Stimulated activated naive CD8-positive, alpha-beta T cell treated with anti-CD3 and anti-CD28 coated beads, Interleukin-15, Interleukin-2, amounts not matched to agents 100 U/mL and 50 U/mL, for 24 hours (primary cell): ENCODE data around the gene TRPV5.
"Not testable (repeated sequence)": the region's sequence is repeated elsewhere in the genome, so short reads cannot be mapped to it uniquely, and the experiment has no call there.

ENCODE experiments used
- ATAC-seq: fragments of 150-1000 bp; cut with Tn5 transposase; one replicate; pipeline ENCODE4 v1.10.0; 2021
- DNase-seq: peaks from one replicate; pipeline ENCODE4 v3.0.0; 2021

The TRPV5 gene

DNA sequence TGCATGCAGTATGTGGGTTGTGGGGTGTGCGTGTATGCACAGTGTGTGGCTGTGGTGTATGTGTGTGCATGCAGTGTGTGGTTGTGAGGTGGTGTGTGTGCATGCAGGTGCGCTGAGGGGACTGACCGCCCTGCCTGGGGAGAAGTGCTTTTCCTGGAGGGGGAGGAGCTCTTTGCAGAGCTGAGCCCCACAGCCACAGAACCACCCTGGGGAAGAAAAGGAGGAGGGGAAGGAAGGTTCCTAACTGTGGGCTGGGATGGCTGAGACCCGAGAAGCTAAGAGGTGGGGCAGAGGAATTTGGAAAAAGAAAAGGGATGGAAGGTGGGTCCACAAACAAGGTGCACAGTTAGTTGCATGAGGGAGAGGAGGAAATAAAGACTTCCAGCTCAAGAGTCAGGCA, at the start of gene TRPV5:
TRPV5 (minus strand) TSS at position 123 of the 400 bp plus-strand sequence. CDS start 287 bp downstream, outside the sequence.
- DNase-seq (no peak), ATAC-seq (no peak)

DNA sequence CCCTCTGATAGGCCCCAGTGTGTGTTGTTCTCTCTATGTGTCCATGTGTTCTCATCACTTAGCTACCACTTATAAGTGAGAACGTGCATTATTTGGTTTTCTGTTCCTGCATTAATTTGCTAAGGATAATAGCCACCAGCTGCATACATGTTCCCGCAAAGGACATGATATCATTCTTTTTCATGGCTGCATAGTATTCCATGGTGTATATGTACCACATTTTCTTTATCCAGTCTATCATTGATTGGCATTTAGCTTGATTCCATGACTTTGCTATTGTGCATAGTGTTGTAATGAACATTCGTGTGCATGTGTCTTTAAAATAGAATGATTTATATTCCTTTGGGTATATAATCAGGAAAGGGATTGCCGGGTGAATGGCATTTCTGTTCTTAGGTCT, 44.9 kb upstream of the TRPV5 start:
- ATAC-seq, DNase-seq: not testable (repeated sequence)

DNA sequence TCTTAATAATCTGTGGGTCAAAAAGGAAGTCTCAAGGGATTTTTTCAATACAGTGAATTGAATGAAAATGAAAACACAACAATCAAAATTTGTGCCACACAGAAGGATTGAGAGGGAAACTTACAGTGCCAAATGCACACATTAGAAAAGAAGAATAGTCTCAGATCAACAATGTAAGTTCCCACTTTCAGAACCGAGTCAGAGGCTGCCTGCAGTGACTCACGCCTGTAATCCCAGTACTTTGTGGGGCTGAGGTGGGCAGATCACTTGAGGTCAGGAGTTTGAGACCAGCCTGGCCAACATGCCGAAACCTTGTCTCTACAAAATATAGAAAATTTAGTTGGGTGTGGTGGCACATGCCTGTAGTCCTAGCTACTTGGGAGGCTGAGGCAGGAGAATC, 41.1 kb upstream of the TRPV5 start:
- ATAC-seq, result no peak
- DNase-seq, result no peak

DNA sequence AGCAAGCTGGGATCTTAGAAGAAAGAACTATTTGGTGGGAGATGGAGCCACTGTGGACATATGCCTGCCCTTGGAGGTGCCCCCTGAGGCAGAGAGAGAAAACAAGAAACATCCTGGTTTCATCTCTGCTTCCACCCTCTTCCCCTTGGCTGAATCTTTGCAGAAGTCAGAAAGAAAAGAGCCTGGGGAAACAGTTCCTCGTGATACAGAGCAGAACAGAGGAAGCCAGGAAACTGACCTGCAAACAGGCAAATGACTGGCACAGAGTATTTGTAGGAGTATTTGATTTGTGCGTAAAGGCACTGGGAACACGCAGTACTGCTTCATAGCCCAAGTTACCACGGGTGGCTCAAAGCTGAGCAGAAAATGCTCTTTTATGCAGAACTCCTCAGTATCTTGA, 35.6 kb upstream of the TRPV5 start:
- no peak for ATAC-seq
- DNase-seq, result no peak

DNA sequence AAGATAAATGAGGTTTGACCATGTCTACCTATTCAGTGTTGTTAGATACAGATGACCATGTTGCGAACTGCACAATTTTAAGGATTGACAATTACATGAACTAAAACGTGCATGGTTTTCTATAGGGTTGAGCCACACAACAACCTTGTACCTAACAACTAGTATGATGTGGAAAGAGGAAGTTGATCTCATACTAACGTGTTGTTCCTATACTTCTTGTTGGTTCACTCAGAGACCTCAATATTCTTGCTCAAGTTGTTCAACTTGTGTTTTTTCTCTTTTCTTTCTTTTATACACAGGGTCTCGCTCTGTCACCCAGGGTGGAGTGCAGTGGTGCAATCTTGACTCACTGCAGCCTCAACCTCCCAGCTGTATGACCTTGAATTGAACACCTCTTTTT, 34.7 kb upstream of the TRPV5 start:
- ATAC-seq (no peak), DNase-seq (no peak)

DNA sequence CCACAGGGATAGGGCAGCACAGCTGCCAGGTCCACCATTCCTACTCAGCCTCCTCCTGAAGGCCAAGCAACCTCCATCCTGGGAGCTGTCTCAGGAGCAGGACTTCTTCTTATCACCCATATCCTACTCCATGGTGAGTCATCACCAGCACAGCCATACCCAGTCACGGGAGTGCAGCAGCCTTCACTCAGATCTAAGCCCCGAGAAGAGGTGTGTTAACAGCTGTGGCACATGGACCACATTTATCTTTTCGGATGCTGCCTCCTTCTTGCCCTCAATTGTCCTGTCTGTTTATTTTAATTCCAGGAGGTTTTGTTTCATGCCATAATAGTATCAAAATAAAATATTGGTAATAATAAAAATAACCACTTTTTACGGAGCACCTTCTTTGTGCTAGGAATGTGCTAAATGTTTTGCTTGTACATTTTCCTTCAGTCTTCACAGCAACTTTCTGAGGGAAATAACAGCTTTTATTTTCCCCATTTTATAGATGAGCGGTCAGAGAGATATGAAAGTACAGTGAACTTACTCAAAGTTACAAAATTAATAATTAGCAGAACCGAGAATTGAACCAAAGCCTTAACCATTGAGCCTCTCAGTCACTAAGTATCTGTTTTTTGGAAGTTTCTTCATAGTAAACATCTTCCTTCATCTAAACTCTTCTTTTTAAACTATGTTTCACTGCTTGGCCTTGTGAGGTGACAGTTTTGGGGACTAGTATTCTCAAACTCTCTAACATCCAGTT, 31.1 kb upstream of the TRPV5 start:
- no peak for ATAC-seq
- no peak for DNase-seq

DNA sequence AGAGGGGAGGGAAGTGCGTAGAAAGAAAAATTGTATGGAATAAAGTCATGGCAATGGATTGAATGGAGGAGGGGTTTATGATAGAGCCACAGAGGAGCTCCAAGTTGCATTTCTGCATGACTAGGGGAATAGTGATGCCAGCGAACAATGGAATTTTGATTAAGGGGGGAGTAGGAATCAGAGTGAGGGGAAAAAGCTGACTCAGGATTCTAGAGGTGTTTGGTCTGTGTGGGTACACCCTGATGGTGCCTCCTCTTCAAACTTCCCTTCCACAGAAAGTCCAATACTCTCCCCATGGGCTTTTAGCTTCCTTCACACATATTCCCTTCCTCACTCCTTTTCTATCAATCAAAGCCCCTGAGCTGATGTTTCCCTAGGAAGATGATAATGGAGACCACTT, 30.4 kb upstream of the TRPV5 start:
- DNase-seq, result no peak
- ATAC-seq, result no peak

GRCh38 chr7:142962991-142963390, 29.4 kb upstream of the TRPV5 start:
- ATAC-seq, result no peak
- no peak for DNase-seq

- DNase-seq, result no peak
- ATAC-seq, result no peak
Measured at GRCh38 chr7:142961973-142962926, 28.7 kb upstream of the TRPV5 start, which contains the start of gene KEL. Gene KEL, minus strand, starts transcription at chr7:142962363. Its CDS starts 157 bp downstream, at chr7:142962206.

DNA sequence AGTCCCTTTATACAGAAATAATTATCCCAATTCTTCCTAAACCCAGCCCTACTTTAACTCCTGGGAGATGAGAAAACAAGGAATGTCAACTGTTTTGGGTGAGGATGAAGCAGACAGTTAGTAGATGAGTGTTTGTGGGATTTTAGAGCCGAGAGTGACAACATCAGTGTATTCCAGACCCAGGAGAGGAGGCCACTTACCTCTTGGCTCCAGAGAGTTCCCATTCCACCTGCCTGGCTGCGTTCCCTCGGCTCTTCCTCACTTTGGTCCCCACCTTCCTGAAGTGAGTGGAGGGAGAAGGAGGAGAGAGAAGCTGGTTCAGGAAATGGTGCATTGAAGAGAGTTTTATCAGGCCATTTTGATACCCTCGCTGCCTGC, 28.0 kb upstream of the TRPV5 start:
- ATAC-seq (no peak), DNase-seq (no peak)

GRCh38 chr7:142960955-142961512, 27.5 kb upstream of the TRPV5 start:
- no peak for DNase-seq

GRCh38 chr7:142959202-142959601, 25.7 kb upstream of the TRPV5 start:
- ATAC-seq, result no peak
- DNase-seq, result no peak

More at GRCh38 chr7:142960955-142961512, 27.5 kb upstream of the TRPV5 start:
- no peak for ATAC-seq

DNA sequence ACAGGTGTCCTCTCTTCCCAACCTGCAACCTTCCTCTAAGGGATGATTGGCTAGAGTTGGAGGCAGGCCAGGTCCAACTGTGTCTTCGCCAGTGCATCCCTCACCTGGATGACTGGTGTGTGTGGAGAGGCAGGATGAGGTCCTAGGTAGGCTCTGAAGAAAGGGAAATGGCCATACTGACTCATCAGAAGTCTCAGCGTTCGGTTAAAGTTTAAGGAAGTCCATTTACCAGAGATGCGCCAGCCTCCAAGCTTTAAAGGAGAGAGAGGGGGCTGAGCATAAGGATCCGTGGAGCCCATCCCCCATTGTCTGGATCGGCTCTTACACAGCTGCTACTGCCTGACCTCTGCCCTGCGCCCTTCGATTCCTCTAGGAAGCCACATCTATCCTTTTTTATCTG, 24.2 kb upstream of the TRPV5 start:
- ATAC-seq, result no peak
- DNase-seq, result no peak

DNA sequence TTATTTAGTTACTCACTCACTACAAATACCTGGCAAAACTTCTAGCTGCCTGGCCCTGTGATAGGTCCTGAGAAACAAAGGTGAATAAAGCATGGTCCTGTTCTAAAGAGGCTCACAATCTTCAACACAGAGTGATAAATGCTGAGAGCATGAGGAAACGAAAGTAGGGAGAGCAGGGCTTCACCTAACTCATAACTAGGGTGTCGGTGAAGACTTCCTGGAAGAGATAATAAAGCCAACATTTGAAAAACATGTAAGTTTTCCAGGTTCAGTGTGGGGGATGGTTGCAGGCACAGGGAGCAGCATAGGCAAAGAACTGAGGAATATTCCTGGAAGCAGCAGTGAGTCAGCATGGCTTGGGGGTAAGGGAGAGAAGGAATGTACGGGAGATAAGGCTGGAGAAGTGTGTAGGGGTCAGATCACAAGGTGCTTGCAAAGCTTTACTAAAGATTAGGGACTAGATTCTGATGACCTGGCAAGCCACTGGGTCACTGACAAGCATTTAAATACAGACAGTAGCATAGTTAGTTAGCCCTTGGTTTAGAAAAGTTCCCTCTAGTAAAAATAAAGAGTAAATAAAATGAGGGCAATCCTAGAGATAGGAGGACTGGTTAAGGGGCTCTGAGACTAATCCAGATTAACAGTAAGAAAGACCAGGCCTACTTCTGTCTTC, 23.5 kb upstream of the TRPV5 start:
- DNase-seq, result no peak
- ATAC-seq, result no peak

- DNase-seq (no peak), ATAC-seq (no peak)
Measured at GRCh38 chr7:142954680-142955268, 21.2 kb upstream of the TRPV5 start.

DNA sequence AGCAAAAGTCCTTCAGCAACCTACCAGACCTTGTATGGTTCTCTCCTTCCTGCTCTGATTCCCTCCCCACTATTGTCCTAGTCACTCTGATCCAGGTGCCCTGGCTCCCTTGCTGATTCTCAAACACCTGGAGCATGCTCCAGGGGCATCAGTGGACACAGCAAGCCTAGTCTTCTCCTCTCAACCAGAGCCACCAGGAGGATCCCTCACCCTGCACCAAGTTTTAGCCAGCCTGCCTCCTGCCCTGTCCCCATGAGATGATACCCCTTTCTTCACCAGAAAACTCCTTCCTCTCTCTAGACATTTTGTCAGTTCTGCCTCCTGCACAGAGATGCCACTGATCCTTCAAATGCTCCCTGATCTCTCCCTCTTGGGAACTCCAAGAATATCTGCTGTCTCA, 16.7 kb upstream of the TRPV5 start:
- ATAC-seq, result no peak
- DNase-seq, result no peak

DNA sequence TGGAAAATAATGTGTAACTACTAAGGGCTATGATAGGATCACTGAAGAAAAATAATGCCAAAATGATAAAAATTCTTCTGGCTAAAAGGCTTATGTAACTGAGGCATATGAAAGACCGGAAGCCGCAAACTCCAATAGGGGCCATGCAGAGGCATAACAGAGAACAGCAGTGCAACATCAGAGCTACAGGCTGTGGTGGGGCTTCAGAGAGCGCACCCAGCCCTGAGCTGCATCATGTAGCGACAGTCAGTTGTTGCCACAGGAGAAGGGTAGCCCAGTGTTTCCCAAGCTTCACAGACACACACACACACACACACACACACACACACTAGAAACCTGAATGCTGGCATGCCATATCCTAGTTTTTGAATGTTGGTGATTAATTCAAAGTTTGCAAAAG, 15.1 kb upstream of the TRPV5 start:
- ATAC-seq, result no peak
- DNase-seq, result no peak

GRCh38 chr7:142945001-142945400, 11.5 kb upstream of the TRPV5 start:
- no peak for ATAC-seq
- no peak for DNase-seq

- ATAC-seq (no peak), DNase-seq (no peak)
Measured at GRCh38 chr7:142943706-142944268, 10.2 kb upstream of the TRPV5 start.

DNA sequence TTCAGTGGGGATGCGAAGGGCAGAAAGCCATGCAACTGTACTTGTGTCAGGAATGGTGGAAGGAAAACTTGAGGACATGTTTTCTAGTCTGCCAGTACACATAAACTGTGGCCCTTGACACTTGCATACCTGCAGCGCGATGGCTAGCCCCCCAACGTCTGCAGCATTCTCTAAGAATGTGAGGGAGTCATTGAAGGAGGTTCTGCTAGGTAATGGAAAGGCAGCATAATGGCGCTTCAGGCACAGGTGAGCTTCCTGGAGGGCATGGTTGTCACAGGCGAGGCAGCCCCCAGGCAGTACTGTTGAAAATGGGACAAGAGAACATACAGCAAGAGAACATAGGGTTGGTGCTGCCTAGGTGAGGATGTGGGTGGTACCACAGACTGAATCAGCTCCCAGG, 9.2 kb upstream of the TRPV5 start:
- ATAC-seq, result no peak
- DNase-seq, result no peak

DNA sequence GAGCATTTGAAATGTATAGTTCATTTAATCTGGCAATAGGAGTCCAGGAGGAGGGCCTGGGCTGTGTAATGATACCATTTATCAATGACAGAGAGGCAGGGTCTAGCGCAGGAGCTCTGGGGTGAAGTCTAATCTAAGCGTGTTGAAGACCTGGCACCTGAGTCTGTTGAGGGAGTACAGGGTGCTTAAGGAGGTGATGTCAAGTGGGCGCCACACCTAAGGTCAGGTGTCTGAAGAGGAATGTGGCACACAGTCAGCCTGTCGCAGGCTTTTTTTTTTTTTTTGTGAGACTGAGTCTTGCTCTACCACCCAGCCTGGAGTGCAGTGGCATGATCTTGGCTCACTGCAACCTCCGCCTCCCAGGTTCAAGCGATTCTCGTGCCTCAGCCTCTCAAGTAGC, 8.0 kb upstream of the TRPV5 start:
- no peak for DNase-seq
- no peak for ATAC-seq
